Karpas-422 (cell line): Measurements from ENCODE around the gene NPAS3. TPM values are rescaled to one million over a fixed set of nuclear protein-coding genes. Genes with fewer than 3 reads are reported as not detected.

Source experiments
- DNase-seq: peaks from one replicate; pipeline ENCODE4 v3.0.0-alpha.2; 2015
- H2AFZ ChIP-seq: fragments of 200-600 bp; sonication (generic); 2 replicates; pipeline ENCODE4 v1.6.1; 2014; ENCODE audit warnings: antibody characterized with exemption, low read length, mixed read lengths
- H3K27ac ChIP-seq: fragments of 200-600 bp; sonication (generic); 2 replicates; pipeline ENCODE4 v1.5.1; 2014; ENCODE audit warnings: mild to moderate bottlenecking, low read length, moderate library complexity
- H3K27me3 ChIP-seq: fragments of 200-600 bp; sonication (generic); 2 replicates; pipeline ENCODE4 v1.6.1; 2014; ENCODE audit warnings: low read length, mixed read lengths
- H3K36me3 ChIP-seq: fragments of 200-600 bp; sonication (generic); 2 replicates; pipeline ENCODE4 v1.6.1; 2014; ENCODE audit warnings: low read length, mixed read lengths; ENCODE audit not compliant: insufficient read depth
- H3K4me1 ChIP-seq: fragments of 200-600 bp; sonication (generic); 2 replicates; pipeline ENCODE4 v1.6.1; 2014; ENCODE audit warnings: mild to moderate bottlenecking, low read length, mixed read lengths
- H3K4me2 ChIP-seq: fragments of 200-600 bp; sonication (generic); 2 replicates; pipeline ENCODE4 v1.6.1; 2014; ENCODE audit warnings: low read length, low read depth, mild to moderate bottlenecking; ENCODE audit not compliant: poor library complexity, severe bottlenecking
- H3K4me3 ChIP-seq: fragments of 200-600 bp; sonication (generic); 2 replicates; pipeline ENCODE4 v1.5.1; 2014; ENCODE audit warnings: mild to moderate bottlenecking, antibody characterized with exemption, low read length, mixed read lengths
- H3K79me2 ChIP-seq: fragments of 200-600 bp; sonication (generic); 2 replicates; pipeline ENCODE4 v1.6.1; 2014; ENCODE audit warnings: mild to moderate bottlenecking, low read length, mixed read lengths
- H3K9ac ChIP-seq: fragments of 200-600 bp; sonication (generic); 2 replicates; pipeline ENCODE4 v1.6.0; 2014; ENCODE audit warnings: low read length
- H3K9me2 ChIP-seq: fragments of 200-600 bp; sonication (generic), shearing (Covaris generic); replicated peaks from 2 replicates; pipeline ENCODE4 v1.6.0; 2014; ENCODE audit warnings: mild to moderate bottlenecking, low read length, moderate library complexity; ENCODE audit not compliant: insufficient read depth
- H3K9me3 ChIP-seq: fragments of 300-700, 200-600 bp; sonication (generic); 2 replicates; pipeline ENCODE4 v1.6.1; 2014; ENCODE audit warnings: low read length, mixed read lengths
- H4K20me1 ChIP-seq: fragments of 200-600 bp; sonication (generic); 2 replicates; pipeline ENCODE4 v1.6.1; 2014; ENCODE audit warnings: mild to moderate bottlenecking, antibody characterized with exemption, low read length, low read depth; ENCODE audit not compliant: insufficient read depth
- total RNA-seq: library from RNA; depleted of rRNA; stranded (reverse); fragments of >200 nt; shearing (Covaris generic); gene quantifications from 2 replicates; pipeline ENCODE4 v1.2.3, GENCODE V29; 2014; ENCODE audit warnings: low replicate concordance

Gene NPAS3
- total RNA-seq, 1 experiment from 2014 or later, result 1.6 TPM

GRCh38 chr14:33291529-33292104 is 352.9 kb downstream of the NPAS3 start:
- no peaks in the 10 kb centered on the region for H3K9me2 ChIP-seq
- no peaks in the 10 kb centered on the region for H4K20me1 ChIP-seq

GRCh38 chr14:33294419-33294818 is 355.7 kb downstream of the NPAS3 start:
- Histone ChIP-seq H3K79me2 (no peaks in the 10 kb centered on the region), H2AFZ (no peak overlapping the region), H3K9ac (no peak overlapping the region), H3K27me3 (no peaks in the 10 kb centered on the region), H3K4me3 (no peak overlapping the region), H3K4me2 (no peak overlapping the region), H4K20me1 (no peaks in the 10 kb centered on the region), H3K36me3 (no peaks in the 10 kb centered on the region), H3K9me2 (no peaks in the 10 kb centered on the region), H3K27ac (no peak overlapping the region), H3K4me1 (no peaks in the 10 kb centered on the region), H3K9me3 (no peaks in the 10 kb centered on the region)
- DNase-seq, result no peak

More at GRCh38 chr14:33291529-33292104, 352.9 kb downstream of the NPAS3 start:
- H2AFZ ChIP-seq, result no peak overlapping the region
- no peak overlapping the region for H3K4me3 ChIP-seq
- no peaks in the 10 kb centered on the region for H3K79me2 ChIP-seq
- DNase-seq, result no peak
- H3K9ac ChIP-seq, result no peak overlapping the region
- no peaks in the 10 kb centered on the region for H3K9me3 ChIP-seq
- H3K4me2 ChIP-seq, result no peak overlapping the region
- no peak overlapping the region for H3K27ac ChIP-seq
- H3K27me3 ChIP-seq, result no peaks in the 10 kb centered on the region
- H3K36me3 ChIP-seq, result no peaks in the 10 kb centered on the region
- H3K4me1 ChIP-seq, result no peaks in the 10 kb centered on the region

- no peak overlapping the region for H3K4me3 ChIP-seq
- no peaks in the 10 kb centered on the region for H3K9me3 ChIP-seq
- H3K9me2 ChIP-seq, result no peaks in the 10 kb centered on the region
- no peak overlapping the region for H2AFZ ChIP-seq
- no peak overlapping the region for H3K27ac ChIP-seq
- no peak overlapping the region for H3K4me2 ChIP-seq
- H4K20me1 ChIP-seq, result no peaks in the 10 kb centered on the region
- no peaks in the 10 kb centered on the region for H3K4me1 ChIP-seq
- no peaks in the 10 kb centered on the region for H3K27me3 ChIP-seq
- no peak for DNase-seq
- H3K79me2 ChIP-seq, result no peaks in the 10 kb centered on the region
- H3K9ac ChIP-seq, result no peak overlapping the region
- H3K36me3 ChIP-seq, result no peaks in the 10 kb centered on the region
Observed at GRCh38 chr14:33297565-33297964, 358.9 kb downstream of the NPAS3 start.

GRCh38 chr14:33307691-33308251 is 369.1 kb downstream of the NPAS3 start:
- H3K9me2 ChIP-seq, result no peaks in the 10 kb centered on the region
- H3K27ac ChIP-seq, result no peak overlapping the region
- no peaks in the 10 kb centered on the region for H4K20me1 ChIP-seq
- DNase-seq, result no peak
- H3K9ac ChIP-seq, result no peak overlapping the region
- H3K4me1 ChIP-seq, result no peaks in the 10 kb centered on the region
- H3K36me3 ChIP-seq, result no peaks in the 10 kb centered on the region
- H3K9me3 ChIP-seq, result no peaks in the 10 kb centered on the region
- no peaks in the 10 kb centered on the region for H3K79me2 ChIP-seq
- no peak overlapping the region for H3K4me3 ChIP-seq
- H2AFZ ChIP-seq, result no peak overlapping the region
- no peaks in the 10 kb centered on the region for H3K27me3 ChIP-seq
- no peak overlapping the region for H3K4me2 ChIP-seq

- Histone ChIP-seq H4K20me1 (no peaks in the 10 kb centered on the region), H3K27ac (no peak overlapping the region), H3K79me2 (no peaks in the 10 kb centered on the region), H3K9me2 (no peaks in the 10 kb centered on the region), H3K4me2 (no peak overlapping the region), H3K27me3 (no peaks in the 10 kb centered on the region), H3K9ac (no peak overlapping the region), H3K9me3 (no peaks in the 10 kb centered on the region), H3K4me1 (no peaks in the 10 kb centered on the region), H2AFZ (no peak overlapping the region), H3K4me3 (no peak overlapping the region), H3K36me3 (no peaks in the 10 kb centered on the region)
- DNase-seq, result no peak
Observed at GRCh38 chr14:33309106-33309505, 370.4 kb downstream of the NPAS3 start.

- no peak for DNase-seq
- no peak overlapping the region for H3K9ac ChIP-seq
- H3K9me2 ChIP-seq, result no peaks in the 10 kb centered on the region
- H3K4me2 ChIP-seq, result no peak overlapping the region
- no peaks in the 10 kb centered on the region for H3K36me3 ChIP-seq
- no peak overlapping the region for H2AFZ ChIP-seq
- no peak overlapping the region for H3K4me3 ChIP-seq
- no peaks in the 10 kb centered on the region; the same call in 1 of the 2 replicates for H3K27me3 ChIP-seq
- no peaks in the 10 kb centered on the region for H3K79me2 ChIP-seq
- no peaks in the 10 kb centered on the region for H4K20me1 ChIP-seq
- no peaks in the 10 kb centered on the region for H3K9me3 ChIP-seq
- no peaks in the 10 kb centered on the region for H3K4me1 ChIP-seq
- no peak overlapping the region for H3K27ac ChIP-seq
Observed at GRCh38 chr14:33315217-33315616, 376.5 kb downstream of the NPAS3 start.

- no peaks in the 10 kb centered on the region for H3K4me1 ChIP-seq
- no peaks in the 10 kb centered on the region for H3K9me2 ChIP-seq
- H3K27ac ChIP-seq, result no peak overlapping the region
- H4K20me1 ChIP-seq, result no peaks in the 10 kb centered on the region
- no peak overlapping the region for H2AFZ ChIP-seq
- no peak overlapping the region for H3K4me3 ChIP-seq
- no peak overlapping the region for H3K4me2 ChIP-seq
- no peaks in the 10 kb centered on the region for H3K36me3 ChIP-seq
- no peak for DNase-seq
- no peaks in the 10 kb centered on the region; the same call in 1 of the 2 replicates for H3K27me3 ChIP-seq
- no peaks in the 10 kb centered on the region for H3K79me2 ChIP-seq
- no peaks in the 10 kb centered on the region for H3K9me3 ChIP-seq
- no peak overlapping the region for H3K9ac ChIP-seq
Observed at GRCh38 chr14:33315721-33316120, 377.0 kb downstream of the NPAS3 start.

GRCh38 chr14:33317675-33318074 is 379.0 kb downstream of the NPAS3 start:
- Histone ChIP-seq H3K79me2 (no peaks in the 10 kb centered on the region), H3K4me1 (no peaks in the 10 kb centered on the region), H3K4me2 (no peak overlapping the region), H3K27ac (no peak overlapping the region), H3K9me2 (no peaks in the 10 kb centered on the region), H3K4me3 (no peak overlapping the region), H3K36me3 (no peaks in the 10 kb centered on the region), H3K27me3 (no peaks in the 10 kb centered on the region; the same call in 1 of the 2 replicates), H4K20me1 (no peaks in the 10 kb centered on the region), H3K9me3 (no peaks in the 10 kb centered on the region), H3K9ac (no peak overlapping the region), H2AFZ (no peak overlapping the region)
- DNase-seq, result no peak
